Liver (tissue), 9 donors: ENCODE results near the gene FOXR1. TPM values are rescaled to one million over a fixed set of nuclear protein-coding genes. Genes with fewer than 3 reads are reported as not detected.
"Not testable (repeated sequence)": the region's sequence is repeated elsewhere in the genome, so short reads cannot be mapped to it uniquely, and the experiment has no call there.

ENCODE experiments used
- DNase-seq: peaks from one replicate; pipeline ENCODE4 v3.0.0-alpha.2; 2017; ENCODE audit warnings: low spot score
- H3K27ac ChIP-seq, 2 donors: one replicate each; pipeline ENCODE4 v1.7.0; 2013; ENCODE audit warnings: inconsistent platforms in 2 of 2, low read length in 2 of 2, control low read depth in 1 of 2, low read depth in 1 of 2, mild to moderate bottlenecking in 1 of 2
- H3K27me3 ChIP-seq, 4 donors: one replicate each; pipeline versions ENCODE4 v1.6.1 to v1.7.0; 2013; ENCODE audit warnings: low read length in 3 of 4, inconsistent platforms in 1 of 4, mild to moderate bottlenecking in 1 of 4, moderate library complexity in 1 of 4; ENCODE audit not compliant: control insufficient read depth in 4 of 4, insufficient read depth in 4 of 4
- H3K36me3 ChIP-seq, 4 donors: one replicate each; pipeline versions ENCODE4 v1.6.1 to v1.7.0; 2013; ENCODE audit warnings: low read length in 3 of 4, mild to moderate bottlenecking in 3 of 4, low read depth in 1 of 4, moderate library complexity in 1 of 4; ENCODE audit not compliant: control insufficient read depth in 4 of 4, insufficient read depth in 3 of 4
- H3K4me1 ChIP-seq, 4 donors: one replicate each; pipeline versions ENCODE4 v1.6.1 to v1.7.0; 2013; ENCODE audit warnings: low read length in 3 of 4, mild to moderate bottlenecking in 3 of 4, moderate library complexity in 1 of 4; ENCODE audit not compliant: control insufficient read depth in 4 of 4, insufficient read depth in 4 of 4
- H3K4me3 ChIP-seq, 3 donors: one replicate each; pipeline versions ENCODE4 v1.6.1 to v1.7.0; 2013; ENCODE audit warnings: low read length in 3 of 3, control low read depth in 1 of 3, low read depth in 1 of 3, mild to moderate bottlenecking in 1 of 3
- H3K9ac ChIP-seq, 2 donors: one replicate each; pipeline ENCODE4 v1.7.0; 2013; ENCODE audit warnings: low read length in 2 of 2, mild to moderate bottlenecking in 2 of 2, moderate library complexity in 2 of 2, control low read depth in 1 of 2, low read depth in 1 of 2
- H3K9me3 ChIP-seq, 4 donors: one replicate each; pipeline versions ENCODE4 v1.6.1 to v1.7.0; 2013; ENCODE audit warnings: low read length in 3 of 4; ENCODE audit not compliant: control insufficient read depth in 4 of 4
- CTCF ChIP-seq: fragments of 150-350 bp; IDR thresholded peaks from 2 replicates; pipeline ENCODE4 v1.5.1; 2017; ENCODE audit warnings: improper control_type of control experiment, low read depth, low read length; ENCODE audit not compliant: missing input control
- EGR1 ChIP-seq, 2 donors: IDR thresholded peaks; 2 replicates each; pipeline ENCODE4 v1.6.1; 2016 to 2018; ENCODE audit warnings: antibody characterized with exemption in 2 of 2, low read depth in 2 of 2
- FOXA1 ChIP-seq: IDR thresholded peaks from 2 replicates; pipeline ENCODE4 v1.6.1; 2016; ENCODE audit warnings: antibody characterized with exemption
- FOXA2 ChIP-seq: IDR thresholded peaks from 2 replicates; pipeline ENCODE4 v1.6.1; 2016; ENCODE audit warnings: antibody characterized with exemption
- GABPA ChIP-seq, 2 donors: IDR thresholded peaks in 1 of 2; conservative IDR thresholded peaks in 1 of 2; 2 replicates each; pipeline ENCODE4 v1.6.1; 2016; ENCODE audit warnings: antibody characterized with exemption in 2 of 2, mild to moderate bottlenecking in 1 of 2, moderate library complexity in 1 of 2
- HNF4A ChIP-seq, 2 donors: conservative IDR thresholded peaks; 2 replicates each; pipeline ENCODE4 v1.6.1; 2016; ENCODE audit warnings: antibody characterized with exemption in 2 of 2, mild to moderate bottlenecking in 2 of 2
- JUND ChIP-seq, 2 donors: IDR thresholded peaks; 2 replicates each; pipeline ENCODE4 v1.6.1; 2016; ENCODE audit warnings: antibody characterized with exemption in 2 of 2
- MAX ChIP-seq: IDR thresholded peaks from 2 replicates; pipeline ENCODE4 v1.6.1; 2016; ENCODE audit warnings: antibody characterized with exemption
- NR2F2 ChIP-seq: IDR thresholded peaks from 2 replicates; pipeline ENCODE4 v1.6.1; 2016; ENCODE audit warnings: antibody characterized with exemption
- RAD21 ChIP-seq, 2 donors: IDR thresholded peaks; 2 replicates each; pipeline ENCODE4 v1.6.1; 2016; ENCODE audit warnings: antibody characterized with exemption in 2 of 2, mild to moderate bottlenecking in 2 of 2
- REST ChIP-seq: IDR thresholded peaks from 2 replicates; pipeline ENCODE4 v1.6.1; 2016; ENCODE audit warnings: antibody characterized with exemption, mild to moderate bottlenecking
- TAF1 ChIP-seq: conservative IDR thresholded peaks from 2 replicates; pipeline ENCODE4 v1.6.1; 2016; ENCODE audit warnings: antibody characterized with exemption, mild to moderate bottlenecking
- WGBS: extraction: QIAGEN DNeasy Blood & Tissue Kit; methylation state at CpG from one replicate; pipeline ENCODE4 v1.1.7; 2013; 5-methylcytosine and 5-hydroxymethylcytosine counted together
- polyA plus RNA-seq, 2 donors: library from polyadenylated mRNA; stranded (reverse) in 1 of 2; unstranded in 1 of 2; fragments of 200-250 nt in 1 of 2; fragments of >200 nt in 1 of 2; fragmentation: Nextera tagmentation in 1 of 2; extraction: Ambion mirVana in 1 of 2; gene quantifications; one replicate each; pipeline versions ENCODE4 v1.2.1 to v1.2.3, GENCODE V29; 2013 to 2015
- total RNA-seq, 2 donors: library from RNA; depleted of rRNA; stranded (reverse); fragments of >200 nt; gene quantifications; one replicate each; pipeline ENCODE4 v1.2.3, GENCODE V29; 2014
- TF ChIP-seq, protein P1 (sequence below): IDR thresholded peaks from 2 replicates; pipeline ENCODE4 v1.6.1; 2016; ENCODE audit warnings: antibody characterized with exemption
- TF ChIP-seq, protein P2 (sequence below): IDR thresholded peaks from 2 replicates; pipeline ENCODE4 v1.6.1; 2016; ENCODE audit warnings: antibody characterized with exemption
- donor health status: healthy.
- donor health status: healthy.
- donor health status: healthy.
- donor health status: healthy.
- donor health status: healthy.

FOXR1 gene
- total and polyA plus RNA-seq, 4 donors, result not detected

DNA sequence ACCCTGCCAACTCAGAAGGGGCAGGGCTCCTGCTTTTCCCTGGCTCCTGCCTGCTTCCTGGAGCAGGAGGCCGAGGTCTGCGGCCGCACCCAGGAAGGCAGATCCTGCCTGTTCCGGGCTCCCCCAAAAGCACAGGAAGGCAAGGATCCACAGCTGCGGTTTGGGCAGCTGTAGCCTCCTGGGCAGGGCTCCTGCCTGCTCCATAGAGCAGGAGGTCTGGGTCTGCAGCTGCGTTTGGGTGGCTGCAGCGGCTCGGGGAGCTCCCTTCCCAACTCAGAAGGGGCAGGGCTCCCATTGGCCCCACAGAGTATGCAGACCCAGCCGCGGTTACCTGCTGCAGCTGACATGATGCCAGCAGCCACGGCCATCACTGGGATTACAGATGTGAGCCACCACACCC lies 10.0 kb upstream of the FOXR1 start:
- H3K4me3 ChIP-seq, result no peak overlapping the region
- 62% methylated on average over 11 of the region's 11 CpGs for WGBS
- H3K9ac ChIP-seq, result no peak overlapping the region
- H3K4me1 ChIP-seq, result no peaks in the 10 kb centered on the region
- H3K9me3 ChIP-seq, result no peaks in the 10 kb centered on the region
- TF ChIP-seq MAX (no peak), CTCF (no peak), NR2F2 (no peak), TAF1 (no peak), REST (no peak), FOXA1 (no peak), JUND (IDR thresholded peaks at IDR 0.05) (no peak), HNF4A (conservative IDR thresholded peaks at IDR 0.05) (no peak), EGR1 (IDR thresholded peaks at IDR 0.05; ENCODE audit: low read depth in 2 of 2) (no peak), FOXA2 (no peak), RAD21 (IDR thresholded peaks at IDR 0.05) (no peak), GABPA (IDR thresholded peaks at IDR 0.05 in 1 of 2, conservative IDR thresholded peaks at IDR 0.05 in 1 of 2) (no peak)
- TF ChIP-seq, protein P1, sequence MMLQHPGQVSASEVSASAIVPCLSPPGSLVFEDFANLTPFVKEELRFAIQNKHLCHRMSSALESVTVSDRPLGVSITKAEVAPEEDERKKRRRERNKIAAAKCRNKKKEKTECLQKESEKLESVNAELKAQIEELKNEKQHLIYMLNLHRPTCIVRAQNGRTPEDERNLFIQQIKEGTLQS, result no peak
- TF ChIP-seq, protein P2, sequence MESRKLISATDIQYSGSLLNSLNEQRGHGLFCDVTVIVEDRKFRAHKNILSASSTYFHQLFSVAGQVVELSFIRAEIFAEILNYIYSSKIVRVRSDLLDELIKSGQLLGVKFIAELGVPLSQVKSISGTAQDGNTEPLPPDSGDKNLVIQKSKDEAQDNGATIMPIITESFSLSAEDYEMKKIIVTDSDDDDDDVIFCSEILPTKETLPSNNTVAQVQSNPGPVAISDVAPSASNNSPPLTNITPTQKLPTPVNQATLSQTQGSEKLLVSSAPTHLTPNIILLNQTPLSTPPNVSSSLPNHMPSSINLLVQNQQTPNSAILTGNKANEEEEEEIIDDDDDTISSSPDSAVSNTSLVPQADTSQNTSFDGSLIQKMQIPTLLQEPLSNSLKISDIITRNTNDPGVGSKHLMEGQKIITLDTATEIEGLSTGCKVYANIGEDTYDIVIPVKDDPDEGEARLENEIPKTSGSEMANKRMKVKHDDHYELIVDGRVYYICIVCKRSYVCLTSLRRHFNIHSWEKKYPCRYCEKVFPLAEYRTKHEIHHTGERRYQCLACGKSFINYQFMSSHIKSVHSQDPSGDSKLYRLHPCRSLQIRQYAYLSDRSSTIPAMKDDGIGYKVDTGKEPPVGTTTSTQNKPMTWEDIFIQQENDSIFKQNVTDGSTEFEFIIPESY, result no peak
- H3K27ac ChIP-seq, result no peak overlapping the region
- no peaks in the 10 kb centered on the region for H3K36me3 ChIP-seq
- no peak for DNase-seq
- H3K27me3 ChIP-seq, result no peaks in the 10 kb centered on the region

GRCh38 chr11:118969508-118969907 lies 2.1 kb upstream of the FOXR1 start:
- 92% methylated on average over 2 of the region's 2 CpGs for WGBS
- not testable (repeated sequence) for H3K27ac ChIP-seq

More at GRCh38 chr11:118969508-118969907, 2.1 kb upstream of the FOXR1 start:
- H3K4me3 ChIP-seq, H3K9ac ChIP-seq, H3K4me1 ChIP-seq, H3K9me3 ChIP-seq, DNase-seq, H3K27me3 ChIP-seq, H3K36me3 ChIP-seq: not testable (repeated sequence)
